Upper lobe of right lung (tissue), 1 donor: ENCODE data around the gene ANKRD22. TPM values are rescaled to one million over a fixed set of nuclear protein-coding genes. Genes with fewer than 3 reads are reported as not detected.

Experiments used
- ATAC-seq: fragments of 200-7000 bp; cut with Tn5 transposase; one replicate; pipeline ENCODE4 v1.9.1; 2020; ENCODE audit warnings: mild to moderate bottlenecking, moderate library complexity
- DNase-seq: peaks from one replicate; pipeline ENCODE4 v3.0.0-alpha.2; 2020
- H3K27ac ChIP-seq: fragments of 200-600 bp; one replicate; pipeline ENCODE4 v1.8.0; 2022
- H3K27me3 ChIP-seq: fragments of 200-600 bp; one replicate; pipeline ENCODE4 v1.8.0; 2022; ENCODE audit warnings: mild to moderate bottlenecking
- H3K36me3 ChIP-seq: fragments of 200-600 bp; one replicate; pipeline ENCODE4 v1.8.0; 2022
- H3K4me1 ChIP-seq: fragments of 200-600 bp; one replicate; pipeline ENCODE4 v1.8.0; 2022
- H3K4me3 ChIP-seq: fragments of 200-600 bp; one replicate; pipeline ENCODE4 v1.8.0; 2022; ENCODE audit warnings: mild to moderate bottlenecking
- H3K9me3 ChIP-seq: fragments of 200-600 bp; one replicate; pipeline ENCODE4 v1.8.0; 2022
- CTCF ChIP-seq: fragments of 200-600 bp; IDR thresholded peaks from one replicate; pipeline ENCODE4 v1.8.0; 2022; ENCODE audit warnings: antibody characterized with exemption
- intact Hi-C: fragments of 100-400 bp; cut with DNase I; formaldehyde crosslinking; loops from one replicate; pipeline ENCODE4 v1.11.0; 2022
- total RNA-seq: library from RNA; stranded (reverse); fragmentation: NEBNext Ultra II Directional; extraction: Animal tissue kit (Norgen Biotek cat#: 25700); gene quantifications from one replicate; pipeline ENCODE4 v1.2.1, GENCODE V29; 2021
- donor health status: DM: no; HTN: yes; CAD: no; lungs with severe emphysema.

Gene ANKRD22
- total RNA-seq, 1 donor from 2014 or later, result 2.3 TPM

DNA sequence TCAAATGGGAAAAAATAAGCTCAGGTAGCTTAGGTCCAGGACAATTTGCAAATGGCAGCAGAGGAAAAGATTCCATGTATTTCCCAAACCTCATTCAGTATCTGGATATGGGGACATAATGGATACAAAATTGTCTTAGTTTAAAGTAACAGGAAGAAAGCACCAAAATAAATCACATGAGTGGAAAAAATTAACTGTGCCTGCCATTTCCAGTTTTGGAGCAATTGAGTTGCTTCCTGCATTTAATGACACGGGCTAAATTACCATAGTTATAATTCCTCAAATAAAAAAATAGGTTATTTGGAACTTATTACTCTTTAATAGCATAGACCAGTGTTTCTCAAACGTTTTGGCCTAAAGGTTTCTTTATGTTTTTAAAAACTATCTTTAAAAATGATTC lies 22.1 kb upstream of the ANKRD22 start:
- Histone ChIP-seq H3K4me3 (no peak overlapping the region), H3K4me1 (no peaks in the 10 kb centered on the region), H3K27ac (no peak overlapping the region), H3K36me3 (no peaks in the 10 kb centered on the region), H3K9me3 (no peaks in the 10 kb centered on the region), H3K27me3 (peaks cover 3% of the 10 kb centered on the region)
- ATAC-seq (no peak), DNase-seq (no peak)
- TF ChIP-seq CTCF, result no peak
- intact Hi-C loops, result no loop called here

DNA sequence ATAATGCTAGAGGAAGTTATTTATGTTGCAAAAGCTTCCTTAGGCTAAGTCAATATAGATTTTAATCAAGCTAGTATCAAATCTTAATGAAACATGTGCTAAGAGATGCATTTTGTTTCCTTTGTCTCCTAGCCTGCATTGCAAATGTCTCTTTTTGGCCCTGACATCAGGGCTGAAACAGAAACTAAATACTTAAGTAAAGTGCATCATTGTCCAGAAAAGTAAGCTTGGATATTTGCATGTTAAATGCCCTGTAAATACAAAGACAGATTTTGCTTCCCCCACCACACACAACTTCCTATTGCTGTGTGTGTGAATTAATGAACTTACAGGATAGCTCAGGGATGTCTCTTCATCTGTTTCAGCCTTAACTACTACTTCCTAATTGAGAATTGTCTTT lies 18.4 kb upstream of the ANKRD22 start:
- ATAC-seq (no peak), DNase-seq (no peak)
- H3K27ac ChIP-seq, result no peak overlapping the region
- H3K27me3 ChIP-seq, result peaks cover 3% of the 10 kb centered on the region
- no peak for TF ChIP-seq CTCF
- no peaks in the 10 kb centered on the region for H3K9me3 ChIP-seq
- H3K4me1 ChIP-seq, result no peaks in the 10 kb centered on the region
- intact Hi-C loops, result no loop called here
- no peaks in the 10 kb centered on the region for H3K36me3 ChIP-seq
- H3K4me3 ChIP-seq, result no peak overlapping the region

- DNase-seq (no peak), ATAC-seq (no peak)
- TF ChIP-seq CTCF, result no peak
- H3K27me3 ChIP-seq, result no peaks in the 10 kb centered on the region
- H3K27ac ChIP-seq, result no peak overlapping the region
- H3K36me3 ChIP-seq, result no peaks in the 10 kb centered on the region
- intact Hi-C loops, result no loop called here
- no peak overlapping the region for H3K4me3 ChIP-seq
- H3K9me3 ChIP-seq, result no peaks in the 10 kb centered on the region
- no peaks in the 10 kb centered on the region for H3K4me1 ChIP-seq
These were observed 14.8 kb upstream of the ANKRD22 start for GRCh38 chr10:88866454-88866853.

DNA sequence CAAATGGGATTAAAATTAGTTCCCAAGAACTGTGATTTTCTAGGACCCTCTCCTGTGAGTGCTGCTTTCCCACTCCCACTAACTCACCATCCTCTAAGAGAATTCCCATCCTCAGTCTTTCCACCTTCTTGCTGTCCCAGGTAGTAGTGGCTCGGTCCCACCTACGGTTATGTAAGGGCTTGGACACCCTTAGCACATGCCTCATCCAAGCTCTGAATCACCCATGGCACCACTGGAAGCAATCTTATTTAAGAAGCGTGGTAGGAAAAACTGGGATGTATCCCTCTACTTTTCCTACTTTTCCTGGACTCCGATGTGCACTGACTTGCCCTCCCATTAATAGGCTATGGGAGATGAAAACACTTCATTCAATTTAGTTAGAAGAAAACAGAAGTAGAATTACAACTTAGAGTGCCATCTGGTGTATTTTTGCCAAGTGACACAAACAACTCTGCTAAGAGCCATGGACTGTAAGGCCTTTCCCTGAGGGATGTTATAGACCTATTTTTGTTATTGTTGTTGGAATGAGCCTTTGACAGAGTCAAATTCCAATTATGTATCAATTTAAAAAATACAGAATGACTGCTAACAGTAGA lies 13.7 kb upstream of the ANKRD22 start:
- Histone ChIP-seq H3K36me3 (no peaks in the 10 kb centered on the region), H3K4me1 (no peaks in the 10 kb centered on the region), H3K9me3 (no peaks in the 10 kb centered on the region), H3K27ac (no peak overlapping the region), H3K27me3 (no peaks in the 10 kb centered on the region), H3K4me3 (no peak overlapping the region)
- DNase-seq (no peak), ATAC-seq (peak; percentile 61)
- TF ChIP-seq CTCF, result peak; percentile 20
- intact Hi-C loops, result no loop called here

DNA sequence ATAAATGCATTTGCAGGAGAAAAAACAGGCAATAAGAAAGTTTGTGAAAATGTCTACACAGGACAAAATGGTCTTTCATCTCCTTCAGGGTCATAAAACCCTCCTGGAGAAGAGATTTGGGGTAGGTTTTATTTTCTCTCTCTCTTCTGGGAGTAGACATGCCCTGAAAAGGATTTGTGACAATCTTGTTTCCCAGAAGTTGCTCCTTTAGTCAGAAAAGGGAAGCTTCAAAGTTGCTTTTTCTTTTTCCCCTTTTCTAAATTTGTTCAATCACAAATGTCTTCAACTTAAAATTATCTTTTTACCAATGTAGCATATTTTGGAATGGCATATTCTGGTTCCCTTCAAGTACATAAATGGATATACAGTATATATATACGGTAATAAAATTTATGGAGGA lies 9.4 kb upstream of the ANKRD22 start:
- H3K27ac ChIP-seq, result no peak overlapping the region
- DNase-seq (no peak), ATAC-seq (no peak)
- no peak overlapping the region for H3K4me3 ChIP-seq
- H3K36me3 ChIP-seq, result no peaks in the 10 kb centered on the region
- intact Hi-C loops, result no loop called here
- H3K27me3 ChIP-seq, result no peaks in the 10 kb centered on the region
- TF ChIP-seq CTCF, result no peak
- no peaks in the 10 kb centered on the region for H3K9me3 ChIP-seq
- no peaks in the 10 kb centered on the region for H3K4me1 ChIP-seq

DNA sequence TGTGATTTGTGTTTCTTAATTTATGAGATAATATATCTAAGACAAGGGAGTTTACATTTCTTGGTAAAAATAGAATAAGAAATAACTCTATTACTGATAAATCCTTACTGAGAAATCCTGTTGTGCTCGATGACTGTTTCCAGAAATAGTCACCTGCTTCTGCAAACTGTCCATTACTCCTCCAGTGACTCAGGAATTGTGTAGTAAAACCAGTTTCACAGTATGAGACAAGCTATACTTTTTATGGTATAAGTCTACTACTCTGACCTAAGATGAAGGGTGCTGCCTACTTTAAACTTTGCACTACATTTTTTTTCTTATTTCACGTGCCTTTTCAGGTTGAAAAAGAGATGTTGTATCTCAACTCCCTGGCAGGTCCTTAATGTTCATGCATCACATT lies 6.8 kb upstream of the ANKRD22 start:
- no peak overlapping the region for H3K27ac ChIP-seq
- intact Hi-C loops, result no loop called here
- H3K27me3 ChIP-seq, result no peaks in the 10 kb centered on the region
- no peak for ATAC-seq
- no peak overlapping the region for H3K4me3 ChIP-seq
- no peaks in the 10 kb centered on the region for H3K4me1 ChIP-seq
- no peaks in the 10 kb centered on the region for H3K9me3 ChIP-seq
- no peak for TF ChIP-seq CTCF
- DNase-seq, result no peak
- no peaks in the 10 kb centered on the region for H3K36me3 ChIP-seq
